ENCODE measurements around the gene FCER2. TPM values are rescaled to one million over a fixed set of nuclear protein-coding genes. Genes with fewer than 3 reads are reported as not detected.

Gene FCER2
- total RNA-seq, 1 experiment from 2014 or later, result not detected

- no peak overlapping the region for H3K4me3 ChIP-seq (ENCODE audit: low read depth, low read length, poor library complexity, severe bottlenecking)
- ChIA-PET CTCF (interaction anchor here (0.5 to 0.8 kb wide), 3 partner anchors 15 to 77 kb away, joined by 3 to 4 read pairs (median 3); partner anchors contain the start of gene TRAPPC5), POLR2A (ENCODE audit: low non-redundant PET) (no interaction called here)
- intact Hi-C loops (cut with micrococcal nuclease; ENCODE audit: unreplicated experiment), result no loop called here
- no peak for DNase-seq (ENCODE audit: low spot score)
- no peak overlapping the region for H3K27ac ChIP-seq (ENCODE audit: low read depth, low read length, poor library complexity, severe bottlenecking)
- TF ChIP-seq CTCF (conservative IDR thresholded peaks at IDR 0.05; ENCODE audit: low read depth, low read length) (no peak), EZH2 (IDR thresholded peaks at IDR 0.05; ENCODE audit: borderline replicate concordance, low read depth, low read length, poor library complexity, severe bottlenecking) (no peak)
- no peaks in the 10 kb centered on the region for H3K27me3 ChIP-seq (replicated peaks; ENCODE audit: insufficient read depth, low read depth, low read length, poor library complexity)
- no peaks in the 10 kb centered on the region for H3K4me1 ChIP-seq (ENCODE audit: insufficient read depth, low read length, poor library complexity, severe bottlenecking)
- H3K9me3 ChIP-seq (ENCODE audit: low read depth, low read length, poor library complexity, severe bottlenecking), result no peaks in the 10 kb centered on the region
- no peaks in the 10 kb centered on the region for H3K36me3 ChIP-seq (ENCODE audit: insufficient read depth, low read length, poor library complexity, severe bottlenecking)
- BruUV-seq (replicated peaks), result no TSS peak
Observed at GRCh38 chr19:7642295-7643030, 59.5 kb downstream of the FCER2 start.

- Histone ChIP-seq H3K4me1 (ENCODE audit: insufficient read depth, low read length, poor library complexity, severe bottlenecking) (peaks cover 3% of the 10 kb centered on the region), H3K36me3 (ENCODE audit: insufficient read depth, low read length, poor library complexity, severe bottlenecking) (no peaks in the 10 kb centered on the region), H3K4me3 (ENCODE audit: low read depth, low read length, poor library complexity, severe bottlenecking) (no peak overlapping the region), H3K27me3 (replicated peaks; ENCODE audit: insufficient read depth, low read depth, low read length, poor library complexity) (no peaks in the 10 kb centered on the region), H3K27ac (ENCODE audit: low read depth, low read length, poor library complexity, severe bottlenecking) (no peak overlapping the region), H3K9me3 (ENCODE audit: low read depth, low read length, poor library complexity, severe bottlenecking) (no peaks in the 10 kb centered on the region)
- BruUV-seq (replicated peaks), result no TSS peak
- DNase-seq (ENCODE audit: low spot score), result no peak
- CTCF ChIA-PET, result interaction anchor here (0.8 kb wide), 1 partner anchor 39 kb away, joined by 3 read pairs; the partner anchor contains the start of gene TRAPPC5
- intact Hi-C loops (cut with micrococcal nuclease; ENCODE audit: unreplicated experiment), result no loop called here
- POLR2A ChIA-PET (ENCODE audit: low non-redundant PET), result no interaction called here
- TF ChIP-seq EZH2 (IDR thresholded peaks at IDR 0.05; ENCODE audit: borderline replicate concordance, low read depth, low read length, poor library complexity, severe bottlenecking) (no peak), CTCF (conservative IDR thresholded peaks at IDR 0.05; ENCODE audit: low read depth, low read length) (0 out of 2 replicates have a peak, but pooled peaks have one; percentile 22)
Observed at GRCh38 chr19:7641290-7642276, 60.3 kb downstream of the FCER2 start.

GRCh38 chr19:7640803-7641202 is 61.1 kb downstream of the FCER2 start:
- H3K4me1 ChIP-seq (ENCODE audit: insufficient read depth, low read length, poor library complexity, severe bottlenecking), result peaks cover 9% of the 10 kb centered on the region
- H3K36me3 ChIP-seq (ENCODE audit: insufficient read depth, low read length, poor library complexity, severe bottlenecking), result no peaks in the 10 kb centered on the region
- ChIA-PET CTCF (no interaction called here), POLR2A (ENCODE audit: low non-redundant PET) (no interaction called here)
- H3K27me3 ChIP-seq (replicated peaks; ENCODE audit: insufficient read depth, low read depth, low read length, poor library complexity), result no peaks in the 10 kb centered on the region
- BruUV-seq (replicated peaks), result no TSS peak
- TF ChIP-seq CTCF (conservative IDR thresholded peaks at IDR 0.05; ENCODE audit: low read depth, low read length) (no peak), EZH2 (IDR thresholded peaks at IDR 0.05; ENCODE audit: borderline replicate concordance, low read depth, low read length, poor library complexity, severe bottlenecking) (no peak)
- H3K4me3 ChIP-seq (ENCODE audit: low read depth, low read length, poor library complexity, severe bottlenecking), result no peak overlapping the region
- intact Hi-C loops (cut with micrococcal nuclease; ENCODE audit: unreplicated experiment), result no loop called here
- no peaks in the 10 kb centered on the region for H3K9me3 ChIP-seq (ENCODE audit: low read depth, low read length, poor library complexity, severe bottlenecking)
- DNase-seq (ENCODE audit: low spot score), result no peak
- no peak overlapping the region for H3K27ac ChIP-seq (ENCODE audit: low read depth, low read length, poor library complexity, severe bottlenecking)
